Lower leg skin (tissue), 4 donors: Measurements from ENCODE around the gene GMEB1. TPM values are rescaled to one million over a fixed set of nuclear protein-coding genes. Genes with fewer than 3 reads are reported as not detected.
A peak's percentile ranks its signal among the peaks of the same experiment; 100 is the strongest.
"Not testable (repeated sequence)": the region's sequence is repeated elsewhere in the genome, so short reads cannot be mapped to it uniquely, and the experiment has no call there.

Source experiments
- DNase-seq, 2 donors: peaks; one replicate each; pipeline ENCODE4 v3.0.0-alpha.2; 2019; ENCODE audit warnings: low spot score in 2 of 2
- H3K4me3 ChIP-seq: fragments of 200-600 bp; sonication (generic); 2 replicates; pipeline ENCODE4 v1.5.1; 2017; ENCODE audit warnings: mild to moderate bottlenecking, low read depth; ENCODE audit not compliant: poor library complexity, severe bottlenecking
- CTCF ChIP-seq, 3 donors: fragments of 450-650 bp; IDR thresholded peaks; one replicate each; pipeline ENCODE4 v1.5.1; 2016; ENCODE audit warnings: antibody characterized with exemption in 3 of 3, mild to moderate bottlenecking in 3 of 3, moderate library complexity in 2 of 3
- POLR2A ChIP-seq, 2 donors: fragments of 450-650 bp; IDR thresholded peaks; one replicate each; pipeline ENCODE4 v1.6.1; 2016 to 2017; ENCODE audit warnings: antibody characterized with exemption in 2 of 2, mild to moderate bottlenecking in 1 of 2, moderate library complexity in 1 of 2
- whole genome bisulfite sequencing, 2 donors: methylation state at CpG; one replicate each; pipeline ENCODE4 v1.1.5; 2018; 5-methylcytosine and 5-hydroxymethylcytosine counted together
- intact Hi-C: fragments of 100-400 bp; cut with DNase I; formaldehyde crosslinking; loops from one replicate; pipeline ENCODE4 v1.15.0; 2023; ENCODE audit warnings: low total_unique reads
- total RNA-seq, 4 donors: library from RNA; depleted of rRNA; stranded (reverse); fragments of >200 nt; gene quantifications; one replicate each; pipeline ENCODE4 v1.1.0, GENCODE V29; 2016

The GMEB1 gene
- total RNA-seq, 4 donors from 2014 or later, result 10.8 to 12.0 (median 11.6) TPM

GRCh38 chr1:28642847-28643635 lies 25.5 kb upstream of the GMEB1 start, which contains the start of gene TAF12:
Gene TAF12 (minus strand): TSS chr1:28643067. CDS start chr1:28622081, 20,986 bp downstream.
- intact Hi-C loops, result loop anchor here (10.0 kb wide), 1 partner anchor 132 kb away; no protein-coding TSS in a partner anchor
- WGBS, 2 donors, result 0 to 1% methylated on average over 24 to 44 of the region's 49 CpGs
- DNase-seq, result peak; percentile 89 to 97
- peak within 1 kb of the TSS; percentile 79 for H3K4me3 ChIP-seq
- peak in 1 of 2 donors; percentile 72 for TF ChIP-seq POLR2A (IDR thresholded peaks at IDR 0.05)
- TF ChIP-seq CTCF (IDR thresholded peaks at IDR 0.05), result no peak

GRCh38 chr1:28644494-28644893 lies 24.1 kb upstream of the GMEB1 start:
- WGBS, 2 donors, result 92 to 96% methylated on average over 3 of the region's 3 CpGs
- no peak overlapping the region for H3K4me3 ChIP-seq
- intact Hi-C loops, result loop anchor here (10.0 kb wide), 1 partner anchor 130 kb away; no protein-coding TSS in a partner anchor
- no peak for TF ChIP-seq POLR2A (IDR thresholded peaks at IDR 0.05)
- TF ChIP-seq CTCF (IDR thresholded peaks at IDR 0.05), result no peak
- no peak for DNase-seq

- 94 to 96% methylated on average over 11 of the region's 11 CpGs for WGBS, 2 donors
- not testable (repeated sequence) for DNase-seq, H3K4me3 ChIP-seq
- intact Hi-C loops, result loop anchor here (10.0 kb wide), 1 partner anchor 129 kb away; no protein-coding TSS in a partner anchor
These were observed 23.2 kb upstream of the GMEB1 start for GRCh38 chr1:28645406-28645805.

- 91 to 95% methylated on average over 1 of the region's 1 CpG for WGBS, 2 donors
- intact Hi-C loops, result loop anchor here (10.0 kb wide), 1 partner anchor 129 kb away; no protein-coding TSS in a partner anchor
- no peak for DNase-seq
- TF ChIP-seq CTCF (IDR thresholded peaks at IDR 0.05) (no peak), POLR2A (IDR thresholded peaks at IDR 0.05) (no peak)
- no peak overlapping the region for H3K4me3 ChIP-seq
These were observed 22.5 kb upstream of the GMEB1 start for GRCh38 chr1:28646040-28646439.

GRCh38 chr1:28648008-28648473 lies 20.5 kb upstream of the GMEB1 start:
- intact Hi-C loops, result loop anchor here (10.0 kb wide), 1 partner anchor 127 kb away; no protein-coding TSS in a partner anchor
- peak; percentile 90 to 97 for DNase-seq
- WGBS, 2 donors, result 0 to 1% methylated on average over 18 of the region's 18 CpGs
- TF ChIP-seq CTCF (IDR thresholded peaks at IDR 0.05) (no peak), POLR2A (IDR thresholded peaks at IDR 0.05) (no peak)
- H3K4me3 ChIP-seq, result no peak overlapping the region

- intact Hi-C loops, result loop anchor here (10.0 kb wide), 1 partner anchor 126 kb away; no protein-coding TSS in a partner anchor
- DNase-seq, result peak; percentile 87 to 97
- H3K4me3 ChIP-seq, result peak within 1 kb of the TSS; percentile 2
- 1% methylated on average over 28 of the region's 28 CpGs for WGBS, 2 donors
- TF ChIP-seq POLR2A (IDR thresholded peaks at IDR 0.05) (peak in 1 of 2 donors; percentile 100), CTCF (IDR thresholded peaks at IDR 0.05) (no peak)
These were observed 19.9 kb upstream of the GMEB1 start, which contains the start of gene RNU11 for GRCh38 chr1:28648474-28649198. Gene RNU11 (plus strand): TSS chr1:28648600.

- intact Hi-C loops, H3K4me3 ChIP-seq, DNase-seq: not testable (repeated sequence)
- WGBS, 2 donors, result 92% methylated on average over 13 of the region's 13 CpGs
These were observed 15.5 kb upstream of the GMEB1 start for GRCh38 chr1:28653063-28653462.

- DNase-seq, intact Hi-C loops, H3K4me3 ChIP-seq: not testable (repeated sequence)
- WGBS, 2 donors, result 41 to 49% methylated on average over 3 of the region's 3 CpGs
These were observed 14.7 kb upstream of the GMEB1 start for GRCh38 chr1:28653870-28654269.
